NCI-H82 (cell line): ENCODE results near the gene ZBTB7C.
A peak's percentile ranks its signal among the peaks of the same experiment; 100 is the strongest.

Source experiments
- DNase-seq: peaks from one replicate; lab custom pipeline; 2025; lab: John Stamatoyannopoulos, UW

The ZBTB7C gene

GRCh38 chr18:48119204-48119603 lies 290.0 kb downstream of the ZBTB7C start:
- no peak for DNase-seq

DNA sequence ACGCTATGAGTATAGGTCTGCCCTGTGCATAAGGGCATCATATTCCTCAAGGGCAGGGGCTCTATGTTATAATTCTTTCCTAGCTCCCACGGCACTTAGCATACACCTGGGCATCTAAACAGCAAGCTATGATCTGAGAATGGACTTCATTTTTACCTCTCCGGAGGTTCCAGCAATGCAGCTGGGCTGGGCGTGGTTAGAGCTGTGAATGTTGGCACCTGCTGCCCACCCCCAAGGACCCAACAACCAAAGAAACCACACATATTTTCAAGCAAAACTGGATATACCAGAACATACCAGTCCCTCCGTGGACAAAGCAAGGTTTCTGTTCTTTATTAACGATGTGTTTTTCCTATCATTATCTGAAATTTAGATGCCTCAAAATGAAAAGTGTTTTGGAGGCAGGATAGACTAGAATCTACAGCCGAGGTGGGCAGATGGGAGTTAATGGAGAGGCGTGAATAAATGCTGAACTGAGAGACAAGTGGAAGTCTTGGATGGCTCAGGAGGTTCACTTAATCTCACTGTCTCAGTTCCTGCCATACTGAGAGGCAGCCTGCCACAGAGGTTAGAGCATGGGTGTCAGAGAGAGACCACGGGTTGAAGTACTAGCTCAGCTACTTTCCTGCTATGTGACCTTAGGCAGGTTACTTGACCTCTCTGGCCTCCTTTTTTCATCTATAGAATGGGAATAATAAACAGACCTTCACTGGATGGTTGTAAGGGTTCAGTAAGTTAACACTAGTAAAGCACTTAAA lies 292.1 kb downstream of the ZBTB7C start:
- DNase-seq: no peak

- DNase-seq: no peak
These were observed 293.2 kb downstream of the ZBTB7C start for GRCh38 chr18:48116017-48116416.

DNA sequence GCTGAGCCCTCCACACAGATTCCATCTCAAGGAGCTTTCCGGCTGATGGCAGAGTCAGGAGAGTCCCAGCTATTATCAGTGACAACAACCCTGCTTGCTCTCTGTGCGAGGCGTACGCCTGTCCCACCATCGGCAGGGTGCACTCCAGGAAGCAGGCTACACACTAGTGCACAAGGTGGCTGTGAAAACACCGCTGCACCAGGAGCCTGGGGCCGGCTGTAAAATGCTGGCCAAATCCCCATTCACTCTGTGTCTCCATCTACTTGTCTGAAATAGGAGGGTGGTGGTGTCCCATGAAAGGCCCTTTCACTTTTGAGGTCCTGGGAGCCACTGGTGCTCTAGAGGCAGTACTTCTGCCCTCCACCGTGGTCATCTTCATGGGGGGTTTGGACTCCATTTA lies 295.5 kb downstream of the ZBTB7C start:
- DNase-seq: no peak

DNA sequence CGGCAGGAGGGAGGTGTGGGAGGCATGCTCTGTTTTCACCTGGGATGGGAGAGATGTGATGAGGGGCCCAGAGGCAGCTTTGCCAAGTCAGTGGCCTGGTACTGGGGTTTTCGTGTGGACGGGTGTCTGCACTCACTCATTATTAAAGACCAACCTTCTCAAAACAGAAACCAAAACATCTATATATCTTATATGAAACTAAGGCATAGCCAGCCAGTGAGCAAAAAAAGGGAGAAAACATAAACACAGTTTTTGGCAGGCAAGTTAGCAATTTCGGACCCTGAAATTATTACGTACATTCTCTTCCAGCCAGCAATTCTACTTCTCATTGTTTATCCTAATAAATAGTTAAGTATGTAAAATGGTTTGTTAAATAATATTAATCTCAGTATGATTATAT lies 297.6 kb downstream of the ZBTB7C start:
- no peak for DNase-seq

DNA sequence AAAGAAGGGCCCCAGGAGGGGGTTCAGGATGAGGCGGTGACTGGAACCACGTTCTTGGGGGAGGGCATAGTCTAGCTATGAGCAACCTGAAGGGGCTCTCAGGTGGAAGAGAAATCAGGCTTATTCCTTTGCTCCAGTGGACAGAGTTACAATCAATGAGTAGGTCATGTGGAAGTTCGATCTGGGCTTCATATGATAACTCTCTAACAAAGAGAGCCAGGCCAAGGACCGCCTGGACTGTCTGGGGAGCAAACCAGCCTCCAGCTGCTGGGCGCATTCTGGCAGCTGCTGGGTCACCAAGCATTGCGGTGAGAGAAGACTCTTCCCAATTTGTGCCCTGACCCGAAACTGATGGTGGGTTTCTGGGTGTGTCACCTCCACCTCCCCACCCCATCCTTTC lies 298.4 kb downstream of the ZBTB7C start:
- DNase-seq: no peak

- no peak for DNase-seq
These were observed 299.2 kb downstream of the ZBTB7C start for GRCh38 chr18:48109961-48110493.

DNA sequence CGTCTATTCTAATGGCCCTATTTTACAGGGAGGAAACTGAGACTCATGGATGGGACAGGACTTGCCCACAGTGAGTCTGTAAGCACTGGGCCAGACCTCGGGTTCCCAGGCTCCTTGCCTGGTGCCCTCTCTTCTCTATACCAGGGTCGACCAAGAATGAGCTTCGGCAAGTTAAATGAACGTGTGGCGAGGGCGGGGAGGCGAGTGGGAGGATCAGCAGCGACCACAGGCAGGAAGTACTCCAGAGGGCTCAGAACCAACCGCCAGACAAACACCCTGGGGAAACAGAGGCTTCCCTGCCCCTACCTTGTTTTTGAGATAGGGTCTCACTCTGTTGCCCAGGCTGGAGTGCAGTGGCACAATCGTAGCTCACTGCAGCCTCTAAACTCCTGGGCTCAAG lies 301.0 kb downstream of the ZBTB7C start:
- no peak for DNase-seq

- DNase-seq: no peak
These were observed 302.0 kb downstream of the ZBTB7C start for GRCh38 chr18:48106976-48107781.

DNA sequence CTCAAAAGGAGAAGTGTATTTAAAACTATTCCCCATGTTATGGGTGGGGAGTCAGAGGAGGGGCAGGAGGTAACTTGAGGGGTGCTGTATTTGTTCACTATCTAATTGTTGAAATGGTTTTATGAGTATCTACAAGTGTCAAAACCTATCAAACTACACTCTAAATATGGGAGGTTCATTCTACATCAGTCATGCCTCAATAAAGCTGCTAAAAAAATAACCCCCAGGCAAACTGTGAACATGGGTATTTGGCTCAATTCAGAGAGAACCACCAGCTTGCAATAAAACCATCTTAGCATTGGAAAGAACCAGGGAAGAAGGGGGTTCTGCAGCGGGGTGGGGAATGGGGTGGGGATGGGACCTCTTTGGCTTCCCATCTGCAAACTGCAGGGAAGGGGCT lies 302.7 kb downstream of the ZBTB7C start:
- no peak for DNase-seq

DNA sequence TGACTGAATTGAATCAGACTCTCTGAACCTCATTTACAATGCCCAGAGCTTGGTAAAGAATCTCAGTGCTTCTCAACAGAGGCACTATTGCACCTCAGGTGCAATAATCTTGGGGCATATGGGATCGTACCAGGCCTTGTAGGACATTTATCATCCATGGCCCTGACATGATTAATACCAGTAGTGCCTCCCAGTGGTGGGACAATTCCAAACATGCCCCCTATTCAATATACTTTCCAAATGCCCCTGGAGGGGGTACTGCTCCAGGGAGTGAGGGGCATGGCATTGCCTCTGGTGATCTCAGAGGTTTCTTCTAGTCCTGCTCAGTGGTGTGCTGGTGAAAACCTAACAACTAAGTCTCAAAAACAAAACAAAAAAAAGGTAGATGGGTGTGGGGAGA lies 303.9 kb downstream of the ZBTB7C start:
- DNase-seq: peak; percentile 55

GRCh38 chr18:48104705-48105104 lies 304.5 kb downstream of the ZBTB7C start:
- peak; percentile 39 for DNase-seq

GRCh38 chr18:48100651-48101165 lies 308.5 kb downstream of the ZBTB7C start:
- peak; percentile 85 for DNase-seq

DNA sequence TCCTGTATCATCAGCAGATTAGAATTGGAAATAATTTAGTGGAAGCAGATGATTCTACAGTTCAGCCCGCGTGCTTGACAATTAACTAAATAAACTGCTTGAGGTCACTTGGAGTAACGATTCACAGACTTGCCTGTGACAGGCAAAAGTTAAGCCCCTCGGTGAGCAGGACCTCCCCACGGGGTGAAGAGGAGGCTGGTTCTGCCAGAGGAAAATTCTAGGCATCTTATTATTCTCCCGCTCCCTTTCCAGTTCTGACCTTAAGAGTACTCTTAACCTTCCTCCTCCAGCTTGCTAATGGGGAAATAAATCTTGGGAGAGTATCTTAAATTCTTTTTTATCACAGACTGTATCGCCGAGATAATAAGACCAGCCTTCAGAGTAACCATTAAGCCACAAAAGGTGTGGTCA lies 309.0 kb downstream of the ZBTB7C start:
- DNase-seq: peak; percentile 20

DNA sequence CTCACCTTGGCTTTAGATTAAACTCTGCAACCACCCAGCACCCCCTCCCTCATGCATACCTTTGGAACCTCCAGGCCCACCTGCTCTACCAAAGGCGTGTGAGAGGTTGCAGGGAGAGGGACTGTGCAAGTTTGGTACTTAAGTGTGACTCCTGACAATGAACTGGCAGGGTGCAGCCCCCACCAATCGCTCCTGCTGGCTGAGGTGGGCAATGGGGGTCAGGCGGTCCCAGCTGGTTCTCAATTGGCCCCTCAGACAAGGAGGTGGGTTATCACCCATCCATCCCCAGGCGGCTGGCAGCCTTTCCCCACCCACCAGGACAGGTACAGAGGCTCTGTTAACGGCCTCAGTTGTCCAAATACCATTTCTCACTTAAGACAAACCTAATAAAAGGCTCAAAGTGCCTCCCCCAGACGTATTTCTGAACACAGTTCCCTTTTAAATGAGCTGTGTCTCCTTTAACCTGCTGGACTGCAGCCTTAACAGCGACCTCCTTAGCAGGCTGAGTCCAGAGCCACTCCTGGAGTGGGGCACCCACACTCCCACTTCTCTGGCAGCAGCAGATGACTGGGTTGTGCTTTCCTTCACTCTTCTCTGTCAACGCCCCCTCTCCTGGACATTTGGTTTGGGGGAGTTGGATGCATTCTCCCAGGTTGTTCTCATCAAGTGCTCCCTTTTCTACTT lies 309.6 kb downstream of the ZBTB7C start:
- DNase-seq: peak; percentile 15

DNA sequence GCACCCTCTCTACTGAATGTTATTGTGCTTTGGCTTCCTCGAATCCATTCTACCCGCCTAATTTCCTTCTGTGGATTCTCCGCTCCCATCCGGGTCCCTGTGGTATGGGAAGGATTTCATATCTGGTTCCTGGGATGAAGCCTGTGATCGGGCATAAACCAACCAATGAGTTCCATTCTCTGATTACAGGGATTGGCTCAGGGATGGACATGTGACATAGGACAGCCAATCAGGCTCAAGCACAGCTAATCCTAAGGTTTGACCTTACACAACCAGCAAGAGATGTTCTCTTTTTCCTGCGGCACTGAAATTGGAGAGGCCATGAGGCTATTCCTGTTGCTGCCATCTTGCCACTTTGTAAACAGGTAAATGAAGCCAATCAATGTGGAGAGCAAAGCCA lies 310.6 kb downstream of the ZBTB7C start:
- no peak for DNase-seq

DNA sequence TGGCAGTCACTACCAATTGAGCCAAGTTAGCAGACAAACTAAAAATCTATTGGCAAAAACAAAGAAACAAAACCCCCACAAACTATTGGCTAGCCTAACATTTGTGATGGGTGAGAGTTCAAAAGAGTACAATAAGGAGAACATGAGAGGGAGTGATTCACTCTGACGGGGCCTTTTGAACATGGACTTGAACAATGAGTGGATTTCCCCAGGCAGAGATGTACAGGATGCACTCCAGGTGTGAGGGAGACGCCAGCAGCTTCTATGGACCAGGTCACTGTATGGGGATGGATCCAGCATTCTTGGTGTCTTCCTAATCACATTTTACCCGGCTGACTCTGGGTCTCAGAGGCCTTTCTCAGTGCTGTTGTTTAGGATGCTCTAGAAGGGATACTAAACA lies 311.2 kb downstream of the ZBTB7C start:
- no peak for DNase-seq

DNA sequence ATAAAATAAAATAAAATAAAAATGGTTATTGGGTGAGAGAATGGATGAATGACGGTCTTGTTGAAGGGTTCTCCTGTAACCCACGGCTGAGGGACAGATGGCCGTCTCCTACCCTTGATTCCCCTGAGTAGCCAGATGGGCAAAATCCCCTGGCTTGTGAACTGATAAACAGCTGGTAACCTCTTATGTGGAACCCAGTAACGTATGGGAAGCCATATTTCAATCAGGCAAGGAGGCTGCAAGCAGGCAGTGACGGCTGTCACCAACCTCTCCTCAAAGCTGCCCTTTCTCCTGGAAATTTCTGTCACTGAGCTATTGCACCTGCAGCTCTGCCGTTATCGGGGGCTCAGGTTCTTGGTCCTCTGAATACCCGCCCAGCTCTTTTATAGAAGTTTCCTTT lies 313.5 kb downstream of the ZBTB7C start:
- peak; percentile 96 for DNase-seq

DNA sequence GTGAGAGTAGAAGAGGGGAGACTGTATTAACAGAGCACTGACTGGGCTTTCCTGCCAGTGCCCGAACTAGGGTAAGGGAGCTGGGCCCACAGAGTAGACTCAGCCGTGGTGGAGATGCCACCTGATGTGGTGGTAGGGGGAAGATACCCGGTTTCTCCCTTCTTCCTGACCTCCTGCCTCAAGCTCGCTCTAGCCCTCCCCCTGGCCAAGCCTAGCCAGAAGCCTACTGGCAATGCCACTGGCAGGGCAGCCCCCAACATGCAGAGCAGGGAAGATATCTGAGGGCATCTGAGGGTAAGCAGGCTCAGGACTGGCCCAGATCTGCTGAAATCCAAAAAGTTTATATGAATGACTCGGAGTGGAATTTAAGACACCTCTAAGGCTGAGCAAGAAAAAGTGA lies 316.1 kb downstream of the ZBTB7C start:
- DNase-seq: no peak

DNA sequence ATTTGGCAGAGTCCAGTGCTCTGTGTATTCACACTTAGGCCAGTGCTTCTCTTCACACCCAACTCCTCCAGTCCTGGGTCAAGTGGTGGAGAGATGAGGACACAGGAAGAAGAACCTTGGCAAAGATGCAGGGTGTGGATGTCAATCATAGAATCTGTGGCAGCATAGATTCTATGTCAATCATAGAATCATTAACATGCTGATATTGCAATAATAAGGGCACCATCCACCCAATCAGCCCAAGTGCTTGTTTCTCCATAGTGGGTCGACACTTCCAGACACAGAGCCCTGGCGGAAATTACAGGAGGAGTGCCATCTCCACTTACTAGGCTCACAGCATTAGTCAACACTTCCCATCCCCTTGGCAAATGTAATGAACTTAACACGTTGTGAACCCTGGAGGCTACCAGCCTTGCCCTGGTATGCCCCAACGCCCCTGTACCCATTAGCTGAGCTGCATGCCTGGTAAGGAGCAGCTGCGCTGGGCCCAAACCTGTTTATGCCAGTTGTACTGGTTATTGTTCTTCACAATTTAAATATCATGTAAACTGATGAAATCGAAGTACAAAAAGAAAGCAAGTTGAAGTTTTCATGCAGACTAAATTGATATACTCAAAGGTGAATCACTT lies 317.2 kb downstream of the ZBTB7C start:
- no peak for DNase-seq

DNA sequence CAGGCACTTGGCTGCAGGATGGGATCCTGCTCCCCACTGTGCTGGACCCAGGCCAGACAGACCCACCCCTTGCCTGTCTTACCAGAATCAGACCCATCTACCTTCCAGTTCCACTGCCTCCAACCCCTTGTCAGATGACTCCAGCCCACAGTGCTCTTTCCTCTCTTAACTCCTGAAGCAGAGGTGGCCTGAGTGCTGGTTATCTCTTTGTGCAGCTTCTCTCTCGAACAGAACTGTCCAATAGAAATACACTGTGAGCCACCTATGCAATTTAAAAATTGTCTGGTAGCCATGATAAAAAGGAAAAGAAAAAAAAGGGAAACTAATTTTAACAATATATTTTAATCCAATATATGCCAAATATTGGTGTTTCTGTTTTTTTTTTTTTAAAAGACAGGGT lies 318.5 kb downstream of the ZBTB7C start:
- DNase-seq: no peak

DNA sequence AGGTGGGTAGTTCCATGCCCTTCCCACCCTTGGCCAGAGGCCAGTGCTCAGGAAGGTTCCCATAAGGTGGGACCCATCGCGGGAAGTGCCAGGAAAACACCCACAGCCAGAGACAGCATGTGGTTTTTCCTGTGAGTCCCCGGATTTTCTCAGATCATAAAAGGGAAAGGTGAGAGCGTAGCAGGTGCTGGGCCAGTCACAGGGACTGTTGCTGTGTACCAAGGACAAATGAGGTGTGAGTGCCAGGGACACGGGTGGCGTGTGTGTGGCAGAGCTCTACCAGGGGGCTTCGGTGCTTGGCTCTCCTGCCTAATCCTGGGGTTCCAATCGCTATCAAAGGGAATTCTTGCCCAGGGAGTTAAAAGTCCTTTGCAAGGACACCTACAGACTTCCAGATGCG lies 319.2 kb downstream of the ZBTB7C start:
- DNase-seq: no peak
